Mesenteric fat pad (tissue), 1 donor: ENCODE results near the gene MT3. TPM values are rescaled to one million over a fixed set of nuclear protein-coding genes. Genes with fewer than 3 reads are reported as not detected.

ENCODE experiments used
- DNase-seq: peaks from one replicate; pipeline ENCODE4 v3.0.0-alpha.2; 2020; ENCODE audit warnings: low spot score
- long read RNA-seq: library from polyadenylated mRNA; unstranded; transcript quantifications from one replicate; pipeline ENCODE4 v2.0.0, GENCODE V29; 2020
- total RNA-seq: library from RNA; stranded (reverse); fragmentation: NEBNext Ultra II Directional; extraction: Animal tissue kit (Norgen Biotek cat#: 25700); gene quantifications from one replicate; pipeline ENCODE4 v1.2.1, GENCODE V29; 2021
- donor health status: DM: yes; HTN: yes; CAD: no.

The MT3 gene
- total RNA-seq, result not detected
- long read RNA-seq, result 0 reads

DNA sequence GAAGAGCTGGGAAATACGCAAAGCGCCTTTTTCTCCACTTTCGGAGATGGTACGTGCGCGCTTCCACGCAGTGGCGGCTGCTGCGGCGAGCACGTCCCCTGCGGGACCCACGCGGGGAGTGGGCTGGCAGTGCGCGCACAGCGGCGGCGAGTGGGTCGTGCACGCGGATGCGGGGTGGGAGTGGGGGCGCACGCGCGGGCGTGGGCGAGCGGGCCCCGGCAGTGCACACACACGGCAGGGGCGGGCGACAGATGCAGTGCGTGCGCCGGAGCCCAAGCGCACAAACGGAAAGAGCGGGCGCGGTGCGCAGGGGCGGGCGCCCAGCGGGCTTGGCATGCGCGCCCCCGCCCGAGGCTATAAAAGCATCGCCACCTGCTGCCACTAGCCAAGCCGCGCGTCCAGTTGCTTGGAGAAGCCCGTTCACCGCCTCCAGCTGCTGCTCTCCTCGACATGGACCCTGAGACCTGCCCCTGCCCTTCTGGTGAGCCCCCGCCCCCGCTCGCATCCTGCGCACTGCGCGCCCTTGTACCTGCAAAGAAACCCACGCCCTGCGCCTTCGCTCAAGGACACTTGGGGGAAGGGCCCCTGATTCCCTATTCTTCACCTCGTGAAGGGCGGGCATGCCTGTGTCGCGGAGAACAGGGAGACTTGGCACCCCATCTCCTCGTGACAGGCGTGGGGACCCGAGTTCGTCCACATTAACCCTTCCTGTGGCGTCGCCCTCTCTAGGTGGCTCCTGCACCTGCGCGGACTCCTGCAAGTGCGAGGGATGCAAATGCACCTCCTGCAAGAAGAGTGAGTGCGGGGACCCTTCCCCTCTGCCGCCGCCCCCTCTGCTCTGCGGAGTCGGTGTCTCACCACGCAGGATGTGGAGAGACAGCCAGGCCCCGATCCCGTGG is at the start of gene MT3:
MT3 (plus strand) TSS at position 388 of the 899 bp plus-strand sequence; CDS start at position 451, 63 bp downstream.
- DNase-seq, result no peak

DNA sequence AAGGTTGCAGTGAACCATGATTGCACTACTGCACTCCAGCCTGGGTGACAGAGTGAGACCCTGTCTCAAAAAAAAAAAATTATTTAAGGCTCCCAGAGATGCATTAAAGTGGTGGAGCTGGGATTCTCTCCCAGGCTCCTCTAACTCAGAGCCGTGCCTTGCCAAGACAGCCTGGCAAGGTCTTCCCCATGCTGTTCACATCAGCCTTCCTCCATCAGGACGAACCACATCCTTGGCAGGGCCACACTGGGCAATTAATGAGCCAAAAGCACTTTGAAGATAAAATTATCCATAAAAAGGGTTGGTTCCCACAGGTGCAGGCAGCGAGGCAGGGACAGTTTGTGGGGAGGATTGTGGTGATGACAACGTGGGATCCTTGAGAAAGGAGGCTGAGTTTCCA is 49.7 kb upstream of the MT3 start:
- peak; percentile 67 for DNase-seq

DNA sequence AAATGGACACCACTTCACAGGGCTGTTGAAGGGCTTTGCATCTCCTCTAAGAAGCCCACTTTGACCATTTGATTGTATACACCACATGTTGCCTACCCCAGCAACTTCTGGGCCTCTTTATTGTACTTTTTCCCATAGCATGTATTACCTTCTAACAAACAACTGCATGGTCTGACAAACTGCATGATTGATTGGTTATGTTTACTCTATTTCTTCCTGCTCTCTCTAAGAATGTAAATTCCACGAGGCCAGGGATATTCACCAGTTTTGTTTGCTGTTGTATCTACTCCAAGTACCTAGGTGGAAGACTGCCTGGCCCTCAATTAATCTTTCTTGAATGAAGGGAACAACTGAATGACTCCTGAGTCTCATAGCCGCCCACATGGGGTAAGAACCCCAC is 47.3 kb upstream of the MT3 start:
- DNase-seq, result no peak

DNA sequence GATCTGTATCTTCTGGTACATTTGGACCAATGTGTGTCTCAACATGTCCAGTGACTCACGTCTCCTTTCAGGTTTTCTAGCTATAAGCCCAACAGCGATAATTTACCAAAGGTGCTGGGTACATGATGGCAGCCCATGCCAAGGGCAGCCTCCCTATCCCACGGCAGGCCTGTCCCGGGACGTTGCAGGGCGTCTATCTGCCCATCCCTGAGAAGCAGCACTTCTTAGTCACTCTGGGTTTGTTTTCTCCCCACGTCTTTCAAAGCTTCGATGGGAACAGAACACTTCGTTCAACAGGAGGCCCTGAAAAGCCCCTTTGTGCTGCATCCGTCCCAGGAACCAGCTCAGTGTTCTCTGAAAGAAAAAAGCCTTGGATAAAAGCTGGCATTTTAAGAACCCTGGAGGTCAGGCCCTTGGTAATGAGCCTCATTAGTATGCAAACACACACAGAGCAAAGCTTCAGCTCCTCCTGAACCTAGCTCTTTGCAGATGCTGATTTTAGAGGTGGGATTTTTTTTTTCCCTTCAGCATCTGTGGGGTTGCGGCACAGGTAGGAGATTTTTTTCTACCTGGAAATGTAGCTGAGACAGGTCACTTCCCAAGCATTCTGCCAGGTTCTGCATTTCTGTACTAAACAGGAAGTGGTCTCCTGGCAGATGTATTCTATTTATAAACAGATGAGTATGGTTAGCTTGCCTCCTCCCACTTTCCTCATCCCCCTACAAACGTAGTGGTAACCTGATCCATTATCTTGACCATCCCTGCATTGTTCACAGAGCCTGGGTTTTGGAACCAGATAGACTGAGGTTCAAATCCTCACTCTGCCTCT is 42.0 kb upstream of the MT3 start:
- peak; percentile 77 for DNase-seq

DNA sequence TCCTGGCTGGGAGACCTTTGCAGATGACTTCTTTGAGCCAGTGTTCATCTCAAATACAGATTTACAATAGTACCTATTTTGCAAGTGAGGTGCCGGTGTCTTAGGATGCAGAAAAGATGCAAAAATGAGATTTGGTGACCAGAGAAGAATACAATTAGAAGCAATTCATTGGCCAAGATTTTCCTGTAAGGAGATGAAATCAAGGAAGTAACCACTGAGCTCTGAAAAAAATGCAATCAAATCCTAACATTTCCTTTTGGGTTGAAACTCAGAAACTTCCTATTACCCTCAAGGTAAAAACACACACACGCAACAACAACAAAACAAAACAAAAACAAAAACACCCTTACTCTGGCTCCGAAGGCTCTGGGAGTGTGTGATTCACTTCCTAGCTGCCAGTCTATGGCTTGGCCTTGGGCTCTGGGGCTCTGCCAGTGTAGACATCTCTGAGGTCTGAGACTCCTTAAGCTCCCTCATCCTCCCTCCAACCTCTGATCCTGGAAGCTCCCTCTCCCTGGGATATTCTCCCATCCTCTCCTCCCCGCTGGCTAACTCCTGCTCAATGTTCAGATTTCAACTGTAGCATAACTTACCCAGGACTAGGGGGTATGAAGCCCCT is 41.3 kb upstream of the MT3 start:
- DNase-seq, result peak; percentile 26

DNA sequence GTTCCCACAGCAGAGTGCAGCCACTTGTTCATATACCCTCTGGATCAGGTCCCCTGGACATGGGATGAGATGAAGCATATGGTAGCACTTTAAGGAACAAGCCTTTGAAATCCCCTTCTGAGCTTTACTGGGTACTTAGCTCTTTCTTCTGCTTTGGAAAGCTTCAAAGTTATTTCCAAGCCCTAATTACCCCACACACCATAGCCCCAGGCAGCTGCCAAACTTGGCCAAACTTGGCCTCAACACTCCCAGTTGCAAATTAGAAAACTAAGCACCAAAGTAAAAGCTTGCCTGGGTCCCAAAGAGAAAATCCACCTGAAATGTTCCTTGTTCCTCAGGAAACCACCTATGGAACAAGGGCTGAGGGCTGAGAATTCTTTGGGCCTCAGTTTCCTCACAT is 40.2 kb upstream of the MT3 start:
- no peak for DNase-seq

DNA sequence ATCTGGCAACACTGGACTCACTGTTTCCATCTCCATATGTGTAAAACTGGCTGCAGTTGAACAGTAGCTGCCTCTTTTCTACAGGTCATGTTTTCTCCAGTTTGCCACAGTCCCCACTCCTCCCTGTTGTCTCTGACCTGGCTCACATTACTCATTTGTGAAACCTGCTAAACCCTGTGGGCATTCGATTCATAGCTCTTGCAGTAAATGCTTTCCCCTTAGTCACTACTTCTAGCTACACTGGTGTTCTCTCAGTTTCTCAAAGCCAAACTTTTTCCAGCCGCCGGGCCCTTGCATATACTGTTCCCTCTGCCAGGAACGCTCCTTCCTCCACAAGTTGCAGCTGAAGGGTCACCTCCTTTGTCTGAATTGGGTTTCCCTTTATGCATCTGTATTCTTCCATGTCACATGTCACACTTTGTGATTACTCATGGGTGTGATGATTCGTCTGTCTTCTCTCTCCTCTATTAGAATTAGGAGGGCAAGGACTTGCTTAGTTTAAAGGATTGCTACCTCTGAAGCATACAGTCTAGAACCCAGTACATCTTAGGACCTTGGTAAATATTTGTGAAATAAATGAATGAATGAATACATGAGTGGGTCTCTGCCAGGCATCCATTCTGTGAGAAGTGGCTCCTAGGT is 39.5 kb upstream of the MT3 start:
- DNase-seq, result peak; percentile 30

DNA sequence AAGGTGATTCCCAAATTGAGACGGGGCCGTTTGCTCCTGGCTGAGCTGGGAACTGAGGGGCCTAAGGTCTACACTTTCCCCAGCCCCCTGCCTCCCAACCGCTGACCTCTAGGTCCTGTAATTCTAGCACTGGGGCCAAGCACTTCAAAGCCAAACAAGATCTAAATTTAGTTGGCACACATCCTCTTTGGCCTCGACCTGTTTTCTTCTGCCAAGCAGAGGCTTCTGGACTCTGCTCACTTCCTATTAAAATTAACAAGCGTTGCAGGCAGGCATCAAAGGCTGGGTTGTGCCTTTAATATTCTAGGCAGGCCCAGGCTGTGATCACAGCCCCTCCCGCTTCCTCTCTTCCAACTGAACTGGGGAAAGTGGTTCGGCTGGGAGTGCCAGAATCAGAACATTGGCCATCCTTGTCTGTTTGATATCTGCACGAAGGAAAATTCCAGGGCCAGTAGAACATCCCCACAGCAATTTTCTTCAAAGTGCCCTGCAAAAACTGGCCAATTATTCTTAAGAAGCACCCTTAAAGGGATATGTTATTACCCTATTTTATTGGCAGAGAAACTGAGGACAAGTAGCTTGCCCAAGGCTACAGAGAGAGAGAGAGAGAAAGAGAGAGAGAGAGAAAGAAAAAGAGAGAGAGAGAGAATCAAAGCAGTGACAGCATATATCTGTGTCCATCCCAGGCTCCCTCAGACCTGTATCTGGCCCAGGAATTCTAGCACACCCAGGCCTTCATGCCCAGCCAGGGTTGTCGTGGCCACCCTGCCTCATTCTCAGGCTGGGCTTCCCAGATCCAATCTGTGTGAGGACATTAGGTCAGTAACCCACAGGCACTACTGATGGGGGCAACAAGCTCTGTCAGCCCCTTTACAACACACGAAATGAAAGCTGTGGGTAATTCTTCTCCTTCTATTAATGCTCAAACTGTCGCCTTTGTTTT is 37.3 kb upstream of the MT3 start:
- peak; percentile 51 for DNase-seq

DNA sequence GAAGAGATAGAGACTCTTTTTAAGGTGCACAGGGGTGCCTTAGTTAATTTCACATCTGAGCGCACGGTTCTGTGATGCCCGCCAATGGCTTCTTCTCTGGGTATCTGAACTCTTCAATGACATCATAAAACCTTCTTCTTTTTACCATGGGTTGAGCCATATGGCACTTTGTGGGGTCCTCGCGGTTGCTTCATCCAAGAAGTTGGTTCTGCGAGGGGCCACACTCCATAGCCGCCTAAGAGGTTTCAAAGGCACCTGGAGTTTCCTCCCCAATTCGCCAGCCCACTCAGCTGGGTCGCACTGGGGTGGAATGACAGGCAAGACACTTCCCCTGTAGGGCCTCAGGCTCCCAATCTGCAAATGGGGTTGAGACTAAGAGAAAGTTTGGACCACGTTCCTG is 34.9 kb upstream of the MT3 start:
- peak; percentile 59 for DNase-seq

DNA sequence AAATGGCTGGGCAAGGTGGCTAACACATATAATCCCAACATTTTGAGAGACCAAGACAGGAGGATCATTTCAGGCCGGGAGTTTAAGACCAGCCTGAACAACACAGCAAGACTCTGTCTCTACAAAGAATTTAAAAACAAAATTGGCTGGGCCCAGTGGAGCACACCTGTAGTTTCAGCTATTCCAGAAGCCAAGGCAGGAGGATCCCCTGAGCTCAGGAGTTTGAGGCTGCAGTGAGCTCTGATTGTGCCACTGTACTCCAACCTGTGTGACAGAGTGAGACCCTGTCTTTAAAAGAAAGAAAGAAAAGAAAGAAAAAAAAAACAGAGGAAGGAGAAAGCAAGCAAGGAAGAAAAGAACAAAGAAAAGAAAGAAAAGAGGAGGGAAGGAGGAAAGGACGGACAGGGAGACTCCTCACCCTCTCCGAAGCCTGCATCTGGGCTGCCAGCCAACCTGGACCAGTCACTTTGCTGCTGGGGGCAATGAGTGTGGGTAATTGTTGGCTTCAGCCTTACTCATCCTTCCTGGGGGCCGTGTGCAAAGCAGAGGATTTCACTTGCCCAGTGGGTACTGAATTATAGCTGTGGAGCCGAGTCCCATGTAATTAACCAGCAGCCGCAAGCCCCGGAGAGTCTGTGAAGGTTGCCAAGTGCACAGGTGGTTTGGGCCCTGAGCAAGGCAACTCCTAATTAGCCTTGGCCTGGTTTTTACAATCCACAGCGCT is 31.1 kb upstream of the MT3 start:
- DNase-seq, result peak; percentile 53

DNA sequence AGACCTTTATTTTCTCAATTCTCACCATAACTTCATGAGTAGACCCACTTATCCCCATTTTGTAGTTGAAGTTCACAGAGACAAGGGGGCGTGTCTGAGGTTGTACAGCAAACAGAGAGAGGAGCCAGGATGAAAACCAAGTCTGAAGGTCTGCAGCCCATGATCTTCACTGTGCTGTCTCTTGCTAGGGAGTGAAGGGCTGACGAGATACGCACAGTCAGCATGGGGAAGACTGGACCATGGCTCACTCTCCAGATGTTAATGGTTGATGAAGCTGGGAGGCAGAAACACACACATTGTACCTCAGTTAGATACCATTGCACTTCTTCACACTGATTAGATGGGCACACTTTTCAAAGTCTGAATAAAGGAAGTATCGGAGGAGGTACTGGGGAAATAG is 30.2 kb upstream of the MT3 start:
- DNase-seq, result peak; percentile 30

DNA sequence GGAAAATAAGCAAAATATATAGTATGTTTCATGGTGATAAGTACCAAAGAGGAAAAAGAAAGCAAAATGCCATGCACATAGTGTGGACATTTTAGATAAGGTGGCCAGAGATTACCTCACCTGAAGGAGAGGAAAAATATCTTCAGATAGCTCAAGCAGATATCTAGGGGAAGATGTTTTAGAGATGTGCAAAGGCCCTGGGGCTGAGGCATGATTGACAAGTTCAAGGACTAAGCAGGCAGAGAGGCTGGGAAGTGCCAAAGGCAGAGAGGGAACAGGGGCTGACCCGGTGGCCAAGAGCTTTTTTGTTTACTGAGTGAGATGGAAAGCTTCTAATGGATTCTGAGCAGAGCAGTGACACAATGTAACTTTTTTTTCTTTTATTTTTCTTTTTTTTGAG is 28.9 kb upstream of the MT3 start:
- no peak for DNase-seq

DNA sequence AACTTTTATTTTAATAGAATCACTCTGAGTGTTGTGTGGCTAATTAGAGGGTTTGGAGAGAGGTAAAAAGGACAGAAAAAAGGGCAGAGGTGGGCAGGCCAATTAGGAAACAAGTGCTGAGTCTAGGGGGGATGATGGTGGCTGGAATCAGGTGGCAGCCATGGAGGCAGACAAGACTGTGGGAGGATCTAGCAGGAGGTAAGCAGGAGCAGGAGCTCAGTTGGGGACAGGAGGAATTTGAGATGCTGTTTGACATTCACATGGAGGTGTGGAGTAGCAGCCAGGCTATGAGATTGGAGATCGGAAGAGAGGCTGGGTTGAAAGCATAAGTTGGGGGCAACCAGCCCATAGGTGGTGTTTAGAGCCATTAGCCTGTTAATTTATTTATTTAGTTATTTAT is 28.2 kb upstream of the MT3 start:
- peak; percentile 53 for DNase-seq

DNA sequence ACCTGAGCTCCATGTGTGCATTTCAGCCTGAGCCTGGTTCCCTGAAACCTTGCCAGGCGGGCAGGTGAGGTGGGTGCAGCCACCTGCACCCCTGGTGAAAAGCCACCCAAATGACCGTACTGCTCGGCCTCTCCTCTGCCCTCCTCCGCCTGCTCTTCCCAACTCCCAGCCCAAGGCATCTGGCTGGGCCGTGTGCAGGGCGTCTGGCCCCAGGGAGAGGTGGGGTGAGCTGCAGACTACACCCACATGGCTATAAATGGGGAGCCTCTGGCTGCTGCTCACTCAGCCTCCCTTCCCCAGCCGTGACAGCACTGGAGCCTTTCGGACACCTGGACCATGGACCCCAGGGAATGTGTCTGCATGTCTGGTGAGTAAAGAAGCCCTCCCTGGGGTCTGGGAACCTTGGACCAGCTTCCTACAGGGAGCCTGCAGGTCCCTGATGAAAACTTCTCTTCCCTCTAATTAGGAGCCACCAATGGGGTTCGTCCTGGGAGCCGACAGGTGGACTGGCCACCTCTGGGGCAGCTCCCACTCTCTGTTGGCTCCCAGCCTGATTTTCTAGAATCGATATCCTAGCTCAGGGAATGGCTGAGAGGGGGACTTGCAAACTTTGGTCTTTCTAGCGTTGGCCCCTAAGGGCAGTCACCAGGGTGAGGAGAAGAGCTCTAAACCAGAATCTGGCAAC is 24.4 kb upstream of the MT3 start, which contains the start of gene MT4:
MT4 (plus strand) TSS at position 281 of the 685 bp plus-strand sequence; CDS start at position 337, 56 bp downstream.
- DNase-seq, result peak; percentile 74

DNA sequence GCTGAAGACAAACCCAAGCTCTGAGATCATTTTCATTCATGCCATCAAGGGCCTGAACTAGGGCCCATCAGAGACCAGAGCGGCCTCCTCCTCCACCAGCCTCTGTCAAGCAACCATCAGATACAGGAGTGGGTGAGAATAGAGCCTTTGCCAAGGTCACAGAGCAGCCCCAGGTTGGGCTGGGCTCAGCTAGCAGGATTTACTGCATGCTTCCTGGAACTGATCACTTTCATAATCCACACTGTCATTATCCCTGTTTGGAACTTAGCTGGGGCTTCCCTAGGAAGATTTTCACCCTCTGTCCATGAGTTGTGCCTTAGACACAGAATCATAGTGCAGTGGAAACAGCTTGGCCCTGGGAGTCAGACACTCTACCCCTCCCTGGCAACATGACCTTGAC is 19.4 kb upstream of the MT3 start:
- peak; percentile 62 for DNase-seq

DNA sequence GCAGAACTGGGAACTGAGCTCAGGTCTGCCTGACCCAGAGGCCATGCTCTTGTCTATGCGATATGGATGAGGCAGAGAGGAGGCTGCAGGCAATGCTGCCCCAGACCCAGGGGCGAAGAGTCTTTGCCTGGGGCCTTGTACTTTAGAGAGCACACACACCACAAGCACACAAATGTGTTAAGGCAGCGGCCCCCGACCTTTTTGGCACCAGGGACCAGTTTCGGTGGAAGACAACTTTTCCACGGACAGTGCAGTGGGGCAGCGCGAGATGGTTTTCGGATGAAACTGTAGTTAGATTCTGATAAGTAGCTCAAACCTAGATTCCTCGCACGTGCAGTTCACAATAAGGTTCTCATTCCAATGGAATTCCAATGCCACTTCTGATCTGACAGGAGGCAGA is 17.8 kb upstream of the MT3 start:
- DNase-seq, result peak; percentile 79

DNA sequence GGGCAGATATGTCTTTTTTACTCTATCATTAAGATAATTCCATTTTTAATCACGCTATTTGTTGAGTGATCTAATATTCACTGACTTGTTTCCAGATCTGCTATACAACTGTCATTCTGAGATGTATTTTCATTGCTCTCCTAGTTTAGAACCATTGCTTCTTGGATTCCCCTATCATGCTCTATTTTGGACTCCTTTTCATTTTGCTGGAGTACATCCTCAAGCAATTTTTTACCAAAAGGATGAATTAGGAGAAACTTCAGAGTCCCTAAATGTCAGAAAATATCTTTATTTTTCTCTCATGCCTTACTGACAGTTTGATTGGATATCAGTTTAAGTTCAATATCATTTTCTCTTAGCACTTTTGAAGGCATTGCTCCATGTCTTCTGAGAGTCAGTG is 14.7 kb upstream of the MT3 start:
- no peak for DNase-seq

DNA sequence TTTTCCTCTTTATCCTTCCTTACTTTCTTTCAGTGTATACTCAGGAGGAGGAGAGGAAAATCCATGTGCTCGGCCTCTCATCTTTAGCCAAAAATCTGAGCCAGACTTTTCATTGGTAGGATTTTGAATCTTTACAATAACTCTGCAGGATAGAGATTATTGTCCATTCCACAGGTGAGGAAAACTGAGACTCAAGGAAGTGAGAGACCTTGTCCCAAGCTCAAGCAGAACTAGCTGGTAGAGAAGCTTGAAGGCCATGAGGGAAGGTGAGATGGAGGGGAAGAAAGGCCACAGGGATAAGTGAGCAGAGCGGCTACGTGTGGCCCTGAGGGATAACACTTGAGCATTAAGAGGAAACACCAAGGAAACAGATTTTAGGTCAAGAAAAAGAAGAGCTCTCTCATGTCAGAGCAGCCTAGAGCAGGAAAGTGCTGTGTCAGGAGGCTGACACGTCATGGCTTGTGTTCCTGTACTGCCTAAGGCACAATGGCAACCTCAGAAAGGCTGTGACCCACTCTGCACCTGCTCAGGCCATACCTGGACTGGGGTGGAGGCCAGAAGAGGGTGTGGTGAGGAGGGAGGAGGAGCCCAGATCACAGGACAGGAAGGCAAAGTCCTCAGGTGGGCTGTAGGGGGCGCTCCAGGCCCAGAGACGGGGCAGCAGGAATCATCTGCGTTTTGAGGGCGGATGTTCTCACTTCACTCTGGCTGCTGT is 12.6 kb upstream of the MT3 start:
- peak; percentile 90 for DNase-seq
